ENCODE results near the gene RAB1B. TPM values are rescaled to one million over a fixed set of nuclear protein-coding genes. Genes with fewer than 3 reads are reported as not detected.

The RAB1B gene
- total RNA-seq: 88.9 and 89.5 TPM in 2 replicates

DNA sequence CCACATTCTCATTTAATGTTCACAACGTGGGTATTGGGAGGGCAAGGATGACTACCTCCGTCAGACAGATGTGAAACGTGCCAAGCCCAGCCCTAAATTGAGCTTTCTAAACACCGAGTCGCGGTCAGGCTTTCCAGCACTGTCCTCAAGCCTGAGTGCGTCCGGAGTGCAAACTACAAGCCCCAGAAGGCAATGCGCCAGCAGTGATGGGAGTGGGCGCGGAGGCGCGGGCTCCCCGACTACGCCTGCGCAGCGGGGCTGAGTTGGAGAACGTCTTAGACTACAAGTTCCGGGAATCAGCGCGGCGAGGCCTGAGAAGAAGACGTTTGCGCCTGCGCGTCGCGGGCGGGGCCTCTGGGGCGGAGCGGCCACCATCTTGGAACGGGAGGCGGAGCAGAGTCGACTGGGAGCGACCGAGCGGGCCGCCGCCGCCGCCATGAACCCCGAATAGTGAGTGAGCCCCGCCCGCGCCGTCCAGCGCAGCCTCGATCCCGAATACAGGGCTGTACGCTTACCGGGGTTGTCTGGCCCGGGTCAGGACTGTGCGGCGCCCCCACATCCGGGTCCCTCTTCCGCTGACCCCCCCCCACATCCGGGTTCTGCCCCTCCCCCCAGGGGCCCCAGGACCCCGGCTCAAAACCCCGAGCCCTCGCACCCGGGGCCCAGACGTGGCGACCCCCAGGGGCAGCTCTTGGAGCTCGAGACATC lies at the start of gene RAB1B:
RAB1B (plus strand) TSS at position 396 of the 708 bp plus-strand sequence; CDS start at position 437, 41 bp downstream.
- TF ChIP-seq, protein P1, sequence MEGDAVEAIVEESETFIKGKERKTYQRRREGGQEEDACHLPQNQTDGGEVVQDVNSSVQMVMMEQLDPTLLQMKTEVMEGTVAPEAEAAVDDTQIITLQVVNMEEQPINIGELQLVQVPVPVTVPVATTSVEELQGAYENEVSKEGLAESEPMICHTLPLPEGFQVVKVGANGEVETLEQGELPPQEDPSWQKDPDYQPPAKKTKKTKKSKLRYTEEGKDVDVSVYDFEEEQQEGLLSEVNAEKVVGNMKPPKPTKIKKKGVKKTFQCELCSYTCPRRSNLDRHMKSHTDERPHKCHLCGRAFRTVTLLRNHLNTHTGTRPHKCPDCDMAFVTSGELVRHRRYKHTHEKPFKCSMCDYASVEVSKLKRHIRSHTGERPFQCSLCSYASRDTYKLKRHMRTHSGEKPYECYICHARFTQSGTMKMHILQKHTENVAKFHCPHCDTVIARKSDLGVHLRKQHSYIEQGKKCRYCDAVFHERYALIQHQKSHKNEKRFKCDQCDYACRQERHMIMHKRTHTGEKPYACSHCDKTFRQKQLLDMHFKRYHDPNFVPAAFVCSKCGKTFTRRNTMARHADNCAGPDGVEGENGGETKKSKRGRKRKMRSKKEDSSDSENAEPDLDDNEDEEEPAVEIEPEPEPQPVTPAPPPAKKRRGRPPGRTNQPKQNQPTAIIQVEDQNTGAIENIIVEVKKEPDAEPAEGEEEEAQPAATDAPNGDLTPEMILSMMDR (IDR thresholded peaks at IDR 0.05; ENCODE audit: insufficient read depth, low read depth, low read length): no peak
- DNase-seq (ENCODE audit: low read depth): peak; percentile 99
- peak within 1 kb of the TSS; percentile 99 for H3K4me3 ChIP-seq (ENCODE audit: low read depth, low read length)

DNA sequence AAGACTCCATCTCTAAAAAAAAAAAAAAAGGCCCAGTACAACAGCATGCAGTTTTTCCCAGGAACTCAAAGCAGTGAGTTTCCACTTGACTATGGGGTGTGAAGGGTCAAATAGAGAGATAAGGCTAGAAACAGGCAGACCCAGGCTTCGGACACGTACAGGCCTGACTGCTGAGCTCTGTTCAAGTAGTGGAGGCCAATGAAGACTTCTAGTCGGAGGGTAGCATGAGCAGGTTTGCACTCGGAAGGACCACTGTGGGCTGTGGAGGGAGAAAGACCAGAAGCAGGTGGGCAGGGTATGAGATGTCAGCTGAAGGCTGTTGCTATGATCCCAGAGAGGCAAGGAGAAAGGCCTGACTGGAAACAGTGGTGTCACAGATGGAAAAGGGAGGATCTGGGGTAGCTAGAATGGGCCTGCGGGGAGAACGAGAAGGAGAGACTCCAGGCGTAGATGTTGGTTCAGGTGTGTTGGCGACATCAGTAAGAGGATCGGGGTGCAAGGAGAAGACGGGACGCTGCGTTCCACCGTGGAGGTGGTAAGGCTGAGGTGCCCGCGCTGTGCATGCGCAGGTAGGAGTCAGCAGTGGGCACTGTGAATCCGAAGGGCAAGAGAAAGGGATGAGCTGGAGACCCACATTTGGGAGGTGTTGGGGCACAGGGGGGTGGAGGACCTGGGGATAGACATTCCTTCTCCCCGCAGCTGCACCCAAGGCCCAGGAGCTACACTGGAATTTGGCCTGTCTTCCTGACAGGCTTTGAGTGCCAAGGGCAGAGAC lies 49.4 kb upstream of the RAB1B start:
- H3K4me3 ChIP-seq (ENCODE audit: low read depth, low read length): no peak overlapping the region
- TF ChIP-seq, protein P1 (IDR thresholded peaks at IDR 0.05; ENCODE audit: insufficient read depth, low read depth, low read length): no peak
- DNase-seq (ENCODE audit: low read depth): no peak

DNA sequence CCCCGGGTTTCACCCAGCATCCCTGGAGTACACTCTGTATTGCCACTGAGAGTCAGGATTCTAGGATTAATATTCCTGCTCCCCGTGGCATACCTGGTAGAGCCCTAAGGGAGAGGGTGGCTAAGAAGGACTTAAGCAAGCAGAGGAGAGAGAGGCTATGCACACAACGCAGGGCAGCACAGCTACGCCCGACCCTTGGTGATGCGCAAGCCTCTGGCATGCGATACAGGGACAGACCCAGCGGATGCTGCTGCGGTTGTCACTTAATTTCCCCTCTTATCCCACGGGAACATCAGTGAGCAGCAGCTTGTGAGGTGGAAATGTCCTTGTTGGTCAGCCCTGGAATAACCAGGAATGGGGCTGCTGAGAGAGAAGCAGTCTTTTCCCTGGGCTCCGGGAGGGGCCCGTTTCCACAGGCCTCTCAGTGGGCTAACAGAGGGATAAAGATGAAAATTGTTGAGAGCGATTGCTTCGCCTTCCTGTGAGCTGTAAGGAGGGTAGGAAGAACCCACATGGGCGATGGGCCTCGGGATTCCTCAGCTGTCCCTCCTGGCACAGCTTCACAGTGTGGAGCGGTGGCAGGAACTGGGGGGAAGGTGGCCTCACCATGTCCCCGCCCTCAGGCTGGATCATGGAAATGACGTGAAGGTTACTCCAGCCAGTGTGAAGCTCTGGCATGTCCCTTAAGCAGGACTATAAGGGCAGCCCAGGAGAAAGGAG lies 48.4 kb upstream of the RAB1B start:
- no peak for DNase-seq (ENCODE audit: low read depth)
- no peak overlapping the region for H3K4me3 ChIP-seq (ENCODE audit: low read depth, low read length)
- TF ChIP-seq, protein P1 (IDR thresholded peaks at IDR 0.05; ENCODE audit: insufficient read depth, low read depth, low read length): no peak

DNA sequence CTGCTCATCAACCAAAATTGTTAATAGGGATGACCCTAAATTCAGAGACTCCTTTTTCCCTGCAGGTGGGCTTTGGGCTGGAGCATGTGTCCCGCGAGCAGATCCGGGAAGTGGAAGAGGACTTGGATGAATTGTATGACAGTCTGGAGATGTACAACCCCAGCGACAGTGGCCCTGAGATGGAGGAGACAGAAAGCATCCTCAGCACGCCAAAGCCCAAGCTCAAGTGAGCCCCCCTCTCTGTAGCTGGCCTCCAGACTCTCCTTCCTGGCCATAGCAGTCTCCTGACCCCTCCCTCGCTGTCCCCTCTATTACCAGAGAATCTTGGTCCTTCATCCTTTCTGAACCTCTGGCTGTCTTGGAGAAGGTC lies 47.9 kb upstream of the RAB1B start:
- no peak overlapping the region for H3K4me3 ChIP-seq (ENCODE audit: low read depth, low read length)
- TF ChIP-seq, protein P1 (IDR thresholded peaks at IDR 0.05; ENCODE audit: insufficient read depth, low read depth, low read length): no peak
- DNase-seq (ENCODE audit: low read depth): no peak

DNA sequence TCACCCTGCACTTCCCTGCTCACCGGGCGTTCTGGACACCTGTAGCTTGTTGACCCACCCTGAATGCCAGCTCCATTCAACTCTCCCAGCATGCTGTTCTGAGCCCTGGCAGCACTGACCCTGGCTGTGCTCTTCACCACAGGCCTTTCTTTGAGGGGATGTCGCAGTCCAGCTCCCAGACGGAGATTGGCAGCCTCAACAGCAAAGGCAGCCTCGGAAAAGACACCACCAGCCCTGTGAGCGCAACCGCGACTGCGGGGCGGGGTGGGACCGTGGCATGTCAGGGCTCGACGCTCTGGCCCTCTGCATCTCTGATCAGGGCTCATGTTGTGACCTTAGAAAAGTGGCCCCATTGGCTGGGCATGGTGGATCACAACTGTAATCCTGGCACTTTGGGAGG lies 47.4 kb upstream of the RAB1B start:
- no peak overlapping the region for H3K4me3 ChIP-seq (ENCODE audit: low read depth, low read length)
- TF ChIP-seq, protein P1 (IDR thresholded peaks at IDR 0.05; ENCODE audit: insufficient read depth, low read depth, low read length): no peak
- DNase-seq (ENCODE audit: low read depth): no peak

DNA sequence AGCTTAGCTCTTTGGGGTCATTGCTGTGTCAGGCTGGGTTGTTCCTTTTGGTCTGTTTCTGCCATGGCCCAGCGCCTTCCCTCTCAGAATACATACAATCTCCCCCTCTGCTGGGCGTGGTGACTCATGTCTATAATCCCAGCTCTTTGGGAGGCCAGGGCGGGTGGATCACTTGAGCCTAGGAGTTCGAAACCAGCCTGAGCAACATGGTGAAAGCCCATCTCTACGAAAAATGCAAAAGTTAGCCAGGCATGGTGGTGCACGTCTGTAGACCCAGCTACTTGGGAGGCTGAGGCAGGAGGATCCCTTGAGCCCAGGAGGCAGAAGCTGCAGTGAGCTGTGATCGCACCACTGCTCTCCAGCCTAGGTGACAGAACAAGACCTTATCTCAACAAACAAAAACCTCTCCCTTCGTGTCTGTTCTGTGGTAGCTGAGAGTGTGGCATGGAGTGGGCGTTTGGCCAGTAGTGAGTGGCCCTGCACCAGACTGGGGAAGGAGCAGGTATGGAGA lies 46.7 kb upstream of the RAB1B start:
- no peak overlapping the region for H3K4me3 ChIP-seq (ENCODE audit: low read depth, low read length)
- TF ChIP-seq, protein P1 (IDR thresholded peaks at IDR 0.05; ENCODE audit: insufficient read depth, low read depth, low read length): no peak
- DNase-seq (ENCODE audit: low read depth): peak; percentile 47

All from fibroblast of villous mesenchyme (primary cell).